AG08395 (cell line): Measurements from ENCODE around the gene CDHR4.
"Not testable (repeated sequence)": the region's sequence is repeated elsewhere in the genome, so short reads cannot be mapped to it uniquely, and the experiment has no call there.

Experiments
- DNase-seq: peaks from one replicate; pipeline ENCODE4 v3.0.0; 2012; ENCODE audit warnings: mixed read lengths, low spot score

Gene CDHR4

DNA sequence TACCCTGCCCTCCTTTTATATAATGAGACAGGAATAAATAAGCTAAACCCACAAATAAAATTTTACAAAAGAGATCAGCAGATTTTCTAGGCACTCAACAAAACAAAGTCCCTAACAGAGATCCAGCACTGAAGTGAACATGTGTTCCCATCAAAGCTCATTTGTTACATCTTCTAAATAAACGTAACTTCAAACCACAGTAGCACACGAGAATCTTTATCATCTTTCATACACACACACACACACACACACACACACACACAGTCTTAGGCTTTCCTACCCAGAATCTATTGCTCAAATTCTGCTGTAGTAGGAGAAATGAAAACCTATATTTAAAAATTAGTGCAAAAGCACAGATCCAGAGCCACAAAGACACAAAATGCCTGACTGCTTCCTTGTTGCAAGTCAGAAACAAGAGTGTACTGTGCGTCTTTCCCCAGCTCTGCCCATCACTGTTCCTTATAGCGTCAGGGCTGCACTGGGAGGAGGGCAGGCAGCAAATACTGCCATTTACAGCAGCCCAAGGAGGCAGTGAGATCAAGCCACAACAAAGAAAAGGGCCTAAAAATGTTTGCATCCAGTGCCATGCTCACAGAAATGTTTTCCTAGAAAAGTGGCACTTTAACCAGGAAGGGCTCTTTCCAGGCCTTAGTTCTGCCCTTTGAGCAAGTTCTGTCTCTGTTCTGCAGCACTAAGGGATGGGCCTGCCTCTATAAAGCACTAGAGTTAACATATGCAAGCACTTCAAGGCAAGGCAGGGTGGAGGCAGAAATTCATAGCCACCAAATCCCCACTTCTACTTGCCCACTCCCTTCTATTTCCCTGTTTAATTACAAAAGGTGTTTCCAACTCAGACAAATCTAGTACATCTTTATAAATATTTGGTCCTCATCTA lies 19.3 kb downstream of the CDHR4 start:
- DNase-seq, result no peak

DNA sequence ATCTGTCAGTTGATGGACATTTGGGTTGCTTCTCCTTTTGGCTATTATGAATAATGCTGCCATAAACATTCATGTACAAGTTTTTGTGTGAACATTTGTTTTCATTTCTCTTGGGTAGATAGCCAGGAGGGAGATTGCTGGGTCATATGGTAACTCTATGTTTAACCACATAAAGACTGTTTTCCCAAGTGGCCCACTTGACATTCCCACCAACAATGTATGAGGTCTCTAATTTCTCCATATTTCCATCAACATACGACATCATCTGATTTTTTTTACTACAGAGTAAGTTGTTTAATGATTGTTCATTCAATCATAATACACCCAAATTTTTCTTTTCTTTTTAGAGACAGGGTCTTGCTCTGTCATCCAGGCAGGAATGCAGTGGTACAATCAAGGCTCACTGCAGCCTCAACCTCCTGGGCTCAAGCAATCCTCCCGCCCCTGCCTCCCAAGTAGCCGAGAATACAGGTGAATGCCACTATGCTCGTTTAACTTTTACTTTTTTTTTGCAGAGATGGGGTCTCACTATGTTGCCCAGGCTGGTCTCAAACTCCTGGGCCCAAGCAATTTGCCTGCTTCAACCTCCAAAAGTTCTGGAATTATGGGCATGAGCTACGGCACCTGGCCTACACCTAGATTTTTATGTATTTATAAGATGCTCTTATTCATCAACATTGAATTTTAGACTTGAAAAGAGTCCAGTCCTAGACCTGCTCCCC lies 20.2 kb downstream of the CDHR4 start:
- DNase-seq, result no peak

DNA sequence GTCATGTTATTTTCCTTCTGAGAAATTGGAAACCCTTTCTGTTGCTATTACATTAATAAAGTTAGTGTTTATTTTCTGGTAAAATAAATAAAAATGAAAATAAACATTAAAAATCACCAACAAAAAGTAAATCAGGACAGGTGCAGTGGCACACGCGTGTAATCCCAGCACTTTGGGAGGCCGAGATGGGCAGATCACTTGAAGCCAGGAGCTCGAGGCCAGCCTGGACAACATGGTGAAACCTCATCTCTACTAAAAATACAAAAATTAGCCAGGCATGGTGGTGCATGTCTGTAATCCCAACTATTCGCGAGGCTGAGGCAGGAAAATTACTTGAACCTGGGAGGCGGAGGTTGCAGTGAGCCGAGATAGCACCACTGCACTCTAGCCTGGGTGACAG lies 23.6 kb downstream of the CDHR4 start:
- not testable (repeated sequence) for DNase-seq

DNA sequence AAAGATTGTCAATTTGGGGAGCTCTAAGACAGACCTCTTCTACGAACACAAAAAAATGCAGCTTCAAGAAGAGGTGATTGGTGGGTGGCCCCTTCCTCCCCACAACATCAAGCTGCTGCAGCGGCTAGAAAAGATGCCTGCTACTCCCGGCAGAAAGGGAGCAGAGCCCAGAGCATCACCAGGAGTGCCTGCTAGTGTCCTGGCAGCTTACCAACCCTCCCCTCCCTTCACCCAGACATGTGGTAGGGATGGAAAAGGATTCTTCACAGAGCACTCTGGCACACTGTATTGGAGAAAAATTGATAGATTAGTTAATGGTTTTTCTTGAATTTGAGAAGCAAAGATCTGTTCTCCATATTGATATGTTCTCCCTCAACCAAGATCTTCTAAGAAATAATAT lies 24.1 kb downstream of the CDHR4 start:
- DNase-seq, result no peak

DNA sequence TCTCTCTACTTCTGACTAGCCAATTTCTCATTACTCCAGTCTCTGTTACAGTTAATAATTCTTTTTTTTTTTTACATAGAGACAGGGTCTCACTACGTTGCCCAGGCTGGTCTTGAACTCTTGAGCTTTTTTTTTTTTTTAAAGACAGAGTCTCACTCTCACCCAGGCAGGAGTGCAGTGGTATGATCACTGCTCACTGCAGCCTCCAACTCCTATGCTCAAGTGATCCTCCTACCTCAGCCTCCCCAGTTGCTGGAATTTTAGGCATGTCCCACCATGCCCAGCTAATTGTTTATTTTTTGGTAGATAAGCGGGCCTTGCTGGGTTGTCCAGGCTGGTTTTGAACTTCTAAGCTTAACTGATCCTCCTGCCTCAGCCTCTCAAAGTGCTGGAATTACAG lies 27.0 kb downstream of the CDHR4 start:
- DNase-seq, result no peak

DNA sequence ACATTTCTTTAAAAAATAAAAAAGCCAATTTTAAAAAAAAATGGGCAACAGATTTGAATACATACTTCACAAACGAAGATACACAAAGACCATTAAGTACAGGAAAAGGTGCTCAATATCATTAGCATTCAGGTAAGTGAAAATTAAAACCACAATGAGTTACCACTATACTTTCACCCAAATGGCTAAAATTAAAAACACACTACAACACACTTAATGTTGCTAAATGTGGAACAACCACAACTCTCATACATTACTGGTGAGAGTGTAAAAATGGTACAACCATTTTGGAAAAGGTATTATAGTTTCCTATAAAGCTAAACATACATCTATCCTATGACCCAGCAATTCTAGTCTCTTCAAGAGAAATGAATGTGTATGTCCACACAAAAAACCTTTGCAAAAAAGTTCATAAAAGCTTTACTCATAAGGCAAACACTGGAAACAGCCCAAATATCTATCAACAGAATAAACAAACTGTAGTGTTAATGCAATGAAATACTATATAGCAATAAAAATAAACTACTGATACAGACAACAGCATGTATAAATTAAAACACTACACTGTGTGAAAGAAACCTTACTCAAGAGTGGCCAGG lies 28.2 kb downstream of the CDHR4 start:
- no peak for DNase-seq

DNA sequence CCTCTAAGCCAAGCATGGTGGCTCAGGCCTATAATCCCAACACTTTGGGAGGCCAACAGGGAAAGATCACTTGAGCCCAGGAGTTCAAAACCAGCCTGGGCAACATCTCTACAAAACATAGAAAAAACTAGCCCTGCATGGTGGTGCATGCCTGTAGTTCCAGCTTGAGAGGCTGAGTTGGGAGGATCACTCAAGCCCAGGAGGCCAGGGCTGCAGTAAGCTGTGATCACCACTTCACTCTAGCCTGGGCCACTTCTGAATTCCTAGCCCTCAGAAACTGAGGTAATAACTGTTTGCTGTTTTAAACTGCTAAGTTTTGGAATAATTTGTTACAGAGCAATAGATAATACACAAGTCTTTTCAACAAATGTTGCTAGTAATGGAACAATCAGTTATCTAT lies 29.7 kb downstream of the CDHR4 start:
- no peak for DNase-seq

DNA sequence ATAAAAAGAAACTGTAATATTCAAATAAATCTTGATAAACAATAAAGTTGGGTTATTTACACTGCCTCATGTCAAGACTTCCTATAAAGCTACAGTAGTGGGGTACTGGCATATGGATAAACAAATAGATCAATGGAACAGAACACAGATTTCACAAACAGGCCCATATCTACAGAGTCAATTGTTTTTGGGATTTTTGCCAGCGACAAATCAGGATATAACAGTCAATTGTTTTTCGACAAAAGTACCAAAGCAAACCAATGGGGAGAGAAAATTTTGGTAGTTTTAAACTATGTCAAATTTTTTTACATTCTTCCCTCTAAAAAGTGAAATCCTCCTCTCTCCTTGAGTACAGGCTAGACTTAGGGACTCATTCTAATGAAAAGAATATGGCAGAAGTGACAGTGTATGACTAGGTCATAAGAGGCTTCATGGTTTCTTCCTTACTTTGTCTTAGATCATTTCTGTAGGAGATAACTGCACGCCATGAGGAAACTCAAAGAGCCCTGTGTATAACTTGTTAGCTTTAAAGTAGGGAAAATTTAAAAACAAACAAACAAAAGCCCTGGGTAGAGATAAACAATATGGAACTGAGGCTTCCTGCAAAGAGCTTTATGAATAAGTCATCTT lies 30.3 kb downstream of the CDHR4 start:
- DNase-seq, result peak; percentile 41

DNA sequence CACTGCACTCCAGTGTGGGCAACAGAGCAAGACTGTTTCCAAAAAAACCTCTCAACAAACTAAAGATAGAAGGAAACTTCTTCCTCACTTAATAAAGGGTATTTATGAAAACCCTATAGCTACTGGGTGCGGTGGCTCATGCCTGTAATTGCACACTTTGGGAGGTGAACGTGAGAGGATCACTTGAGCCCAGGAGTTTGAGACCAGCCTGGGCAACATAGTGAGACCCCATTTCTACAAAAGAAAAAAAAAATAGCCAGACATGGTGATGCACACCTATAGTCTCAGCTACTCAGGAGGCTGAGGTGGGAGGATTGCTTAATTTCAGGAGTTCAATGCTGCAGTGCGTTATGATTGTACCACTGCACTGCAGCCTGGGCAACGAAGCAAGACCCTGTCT lies 35.7 kb downstream of the CDHR4 start:
- DNase-seq, result no peak

DNA sequence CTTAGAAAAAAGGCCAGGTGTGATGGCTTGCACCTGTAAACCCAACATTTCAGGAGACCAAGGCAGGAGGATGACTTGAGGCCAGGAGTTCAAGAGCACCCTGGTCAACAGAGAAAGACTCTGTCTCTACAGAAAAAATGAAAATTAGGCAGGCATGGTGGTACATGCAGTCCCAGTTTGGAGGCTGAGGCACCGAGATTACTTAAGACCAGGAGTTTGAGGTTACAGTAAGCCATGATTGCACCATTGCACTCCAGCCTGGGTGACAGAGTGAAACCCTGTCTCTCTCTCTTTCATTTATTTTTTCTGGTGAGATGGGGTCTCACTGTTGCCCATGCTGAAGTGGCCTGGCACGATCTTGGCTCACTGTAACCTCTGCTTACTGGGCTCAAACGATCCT lies 38.0 kb downstream of the CDHR4 start:
- DNase-seq, result no peak

DNA sequence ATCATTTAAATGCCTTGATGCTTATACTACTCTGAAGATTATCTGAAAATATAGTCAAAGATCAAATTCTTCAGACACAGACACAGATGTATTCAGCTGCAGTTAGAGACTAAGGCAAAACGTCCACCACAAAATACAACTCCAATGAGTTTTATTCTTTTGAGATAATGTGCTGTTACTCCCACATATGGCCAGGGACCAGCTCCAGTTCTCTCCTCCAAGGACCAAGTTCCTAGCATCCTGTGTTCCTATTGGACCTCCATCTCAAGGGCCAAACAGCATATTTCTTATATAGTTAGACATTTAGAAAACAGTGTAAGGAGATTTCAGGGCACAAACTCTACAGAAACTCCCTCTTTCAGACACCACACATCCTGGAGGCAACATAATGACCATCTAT lies 40.4 kb downstream of the CDHR4 start:
- no peak for DNase-seq

DNA sequence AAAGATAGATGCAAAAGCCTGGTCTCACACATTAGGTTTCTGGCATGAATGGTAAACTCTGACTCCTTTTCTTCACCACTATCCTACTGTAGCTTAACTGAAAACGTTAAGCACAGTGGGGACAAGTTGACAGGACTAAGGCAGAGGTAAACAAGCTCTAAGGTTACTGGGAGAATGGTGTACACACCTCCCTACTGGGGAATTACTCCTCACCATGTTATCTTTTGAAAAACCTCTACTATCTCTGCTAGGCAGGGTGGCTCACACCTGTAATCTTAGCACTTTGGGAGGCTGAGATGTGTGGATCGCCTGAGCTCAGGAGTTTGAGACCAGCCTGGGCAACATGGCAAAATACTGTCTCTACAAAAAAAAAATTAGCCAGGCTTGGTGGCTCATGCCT lies 42.5 kb downstream of the CDHR4 start:
- no peak for DNase-seq

DNA sequence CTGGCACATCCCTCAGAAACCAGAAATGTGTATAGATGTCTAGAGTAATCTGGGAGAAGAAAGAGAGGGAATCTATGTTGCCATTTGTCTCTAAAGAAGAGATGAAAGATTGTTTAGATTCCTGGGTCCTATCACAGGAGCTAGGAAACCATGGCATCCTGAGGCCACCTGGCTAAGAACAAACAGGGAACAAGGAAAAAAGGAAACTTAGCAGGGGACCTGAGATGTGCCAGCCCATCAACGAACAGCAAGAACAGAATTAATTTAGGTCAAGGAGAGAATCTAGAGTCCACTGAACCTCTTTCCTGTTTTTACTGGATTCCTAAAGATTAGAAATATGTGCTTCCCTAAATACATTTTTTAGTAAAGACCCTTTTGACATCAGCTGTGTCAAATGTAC lies 43.6 kb downstream of the CDHR4 start:
- DNase-seq, result no peak

DNA sequence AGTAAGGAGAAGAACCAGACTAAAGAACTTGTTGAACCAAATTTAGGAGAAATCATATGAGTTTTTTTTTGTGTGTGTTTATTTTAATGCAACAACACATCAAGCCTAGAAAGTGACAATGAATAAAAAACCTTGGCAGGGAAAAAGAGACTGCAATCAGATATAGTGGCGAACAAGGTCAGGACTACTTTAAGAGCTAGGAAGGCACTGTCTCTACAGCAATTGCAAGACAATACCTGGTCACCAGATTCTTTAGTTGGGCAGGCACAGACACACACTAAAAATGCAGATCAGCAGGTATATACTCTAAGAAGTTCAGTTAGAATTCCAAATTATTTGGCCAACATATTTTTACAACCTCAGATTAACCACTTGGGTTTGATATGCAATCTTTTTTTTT lies 45.1 kb downstream of the CDHR4 start:
- DNase-seq, result no peak

DNA sequence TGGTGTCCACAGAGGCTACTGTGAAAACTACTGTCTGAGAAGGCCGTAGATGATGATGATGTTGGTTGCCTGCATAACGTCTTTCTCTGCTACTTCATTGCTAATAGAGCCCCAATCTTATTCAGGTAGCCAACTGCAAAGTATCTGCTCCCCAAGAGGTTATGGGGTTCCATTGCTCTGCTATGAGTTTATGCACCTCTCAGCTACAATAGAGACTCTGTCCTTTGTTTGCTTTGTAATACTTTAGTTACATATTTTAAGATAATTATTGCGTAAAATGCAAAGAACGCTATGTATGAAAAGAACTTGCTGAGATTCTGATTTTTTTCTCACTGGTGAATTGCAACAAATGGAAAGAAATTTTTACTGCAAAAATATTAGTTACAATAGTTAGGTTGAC lies 48.2 kb downstream of the CDHR4 start:
- DNase-seq, result no peak

DNA sequence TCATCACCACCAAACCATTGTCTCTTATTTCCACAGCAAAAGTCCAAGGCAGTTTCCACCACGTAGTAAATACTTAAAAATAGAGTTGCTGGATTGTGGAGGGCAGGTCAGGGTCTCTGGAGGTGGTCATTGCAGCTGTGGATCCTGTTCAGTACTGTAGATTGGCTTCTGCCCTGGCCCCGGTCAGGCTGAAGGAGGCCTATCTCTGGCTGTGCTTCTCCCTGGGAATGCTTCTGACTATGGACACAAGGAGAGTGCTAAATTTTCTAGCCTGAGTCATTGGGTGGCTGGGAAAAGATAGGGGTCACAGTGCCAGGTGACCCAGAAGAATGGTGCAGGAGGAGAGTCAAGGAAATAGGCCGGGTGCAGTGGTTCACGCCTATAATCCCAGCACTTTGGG lies 49.6 kb downstream of the CDHR4 start:
- DNase-seq, result no peak

DNA sequence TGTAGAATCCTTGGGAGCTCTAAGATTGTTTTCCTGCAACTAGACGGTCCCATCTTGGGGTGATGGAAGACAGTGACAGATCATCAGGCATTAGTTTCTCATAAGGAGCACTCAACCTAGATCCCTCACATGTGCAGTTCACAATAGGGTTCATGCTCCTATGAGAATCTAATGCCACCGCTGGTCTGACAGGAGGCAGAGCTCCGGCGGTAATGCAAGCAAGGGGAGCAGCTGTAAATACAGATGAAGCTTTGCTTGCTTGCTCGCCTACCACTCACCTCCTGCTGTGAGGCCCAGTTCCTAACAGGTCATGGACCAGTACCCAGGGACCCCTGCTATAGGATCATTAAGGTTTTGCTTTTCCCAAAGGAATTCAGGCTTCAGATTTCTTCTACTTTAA lies 50.8 kb downstream of the CDHR4 start:
- not testable (repeated sequence) for DNase-seq

DNA sequence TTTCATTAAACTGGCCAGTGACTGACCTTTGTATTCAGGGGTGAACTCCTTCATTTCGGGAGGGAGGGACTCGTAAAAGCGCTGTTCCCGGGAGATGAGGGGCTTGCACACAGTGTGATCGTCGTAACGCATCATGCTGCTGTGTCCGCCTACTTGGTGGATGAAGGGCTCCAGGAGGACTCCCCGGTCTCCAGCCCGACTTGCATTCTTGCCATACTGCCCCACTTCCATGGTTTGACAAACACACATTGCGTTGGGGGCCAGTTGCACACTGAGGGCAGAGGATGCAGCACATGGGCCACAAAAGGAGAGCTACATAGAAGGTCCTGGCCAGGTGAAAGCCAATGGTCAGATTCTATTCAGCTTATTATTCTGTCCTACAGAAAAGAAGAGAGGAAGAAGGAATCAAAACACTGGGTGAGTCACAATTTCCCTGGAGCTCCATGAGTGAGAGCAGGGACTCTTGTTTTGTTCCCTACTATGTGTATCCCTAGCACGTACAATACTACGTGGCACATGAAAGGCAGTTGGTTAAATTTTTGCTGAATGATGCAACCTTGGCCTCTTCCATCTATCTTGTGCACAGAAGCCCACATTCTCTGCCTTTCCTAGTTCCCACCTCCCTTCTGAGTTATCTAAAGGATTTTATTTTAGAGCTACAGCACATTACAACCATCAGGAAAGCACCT lies 51.7 kb downstream of the CDHR4 start:
- peak; percentile 24 for DNase-seq

DNA sequence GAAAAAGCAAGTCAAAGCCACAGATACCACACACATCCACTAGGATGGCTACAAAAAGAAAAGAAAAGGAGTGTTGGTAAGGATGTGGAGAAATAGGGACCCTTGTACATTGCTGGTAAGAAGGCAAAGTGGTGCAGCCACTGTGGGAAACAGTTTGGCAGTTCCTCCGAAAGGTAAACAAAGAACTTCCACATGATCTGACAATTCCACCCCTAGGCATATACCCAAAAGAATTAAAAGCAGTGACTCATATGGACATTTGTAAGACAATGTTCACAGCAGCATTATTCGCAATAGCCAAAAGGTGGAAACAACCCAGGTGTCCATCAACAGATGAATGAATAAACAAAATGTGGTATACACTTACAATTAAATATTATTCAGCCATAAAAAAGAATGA lies 53.7 kb downstream of the CDHR4 start:
- no peak for DNase-seq
